Midbrain (tissue), 1 donor: Measurements from ENCODE around the gene HMGXB4.

Experiments
- DNase-seq: peaks from one replicate; lab custom pipeline; 2025; lab: John Stamatoyannopoulos, UW

Gene HMGXB4

DNA sequence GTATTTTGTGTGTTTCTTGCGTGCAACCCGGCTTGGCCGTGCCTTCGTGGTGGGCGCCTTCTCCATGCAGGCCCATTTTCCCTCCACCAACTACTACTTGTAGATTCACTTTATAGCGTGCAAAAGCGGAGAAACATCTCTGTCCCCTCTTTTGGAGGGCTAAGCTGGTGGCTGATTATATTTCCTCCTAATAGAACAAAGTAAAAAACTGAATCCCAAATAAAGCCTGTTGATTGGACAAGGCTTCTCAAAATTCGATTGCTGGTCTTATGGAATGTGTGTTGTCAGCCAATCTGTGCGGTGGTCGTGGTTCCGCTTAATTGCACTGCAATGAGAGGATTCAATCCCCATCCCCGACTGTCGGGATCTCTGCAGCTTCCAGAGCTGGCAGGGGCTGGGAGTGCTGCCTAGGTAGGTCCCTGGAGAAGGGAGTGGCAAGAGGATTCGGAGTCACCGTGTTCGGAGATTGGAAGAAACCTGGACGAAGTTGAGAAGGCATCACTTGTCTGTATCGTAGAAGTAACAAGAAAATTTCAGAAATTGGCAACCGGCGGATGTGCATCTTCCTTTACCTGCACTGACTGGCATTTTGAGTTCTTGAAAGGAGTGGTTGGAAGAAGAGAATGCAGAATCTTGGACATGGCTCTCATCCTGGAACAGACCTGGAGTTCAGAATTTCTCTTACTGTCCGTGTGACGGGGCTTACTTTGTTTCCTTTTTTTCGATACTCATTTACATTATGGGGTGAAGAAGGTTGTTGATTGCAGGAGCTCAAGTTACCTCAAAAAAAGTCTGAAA lies 1.1 kb downstream of the HMGXB4 start:
- DNase-seq = no peak

DNA sequence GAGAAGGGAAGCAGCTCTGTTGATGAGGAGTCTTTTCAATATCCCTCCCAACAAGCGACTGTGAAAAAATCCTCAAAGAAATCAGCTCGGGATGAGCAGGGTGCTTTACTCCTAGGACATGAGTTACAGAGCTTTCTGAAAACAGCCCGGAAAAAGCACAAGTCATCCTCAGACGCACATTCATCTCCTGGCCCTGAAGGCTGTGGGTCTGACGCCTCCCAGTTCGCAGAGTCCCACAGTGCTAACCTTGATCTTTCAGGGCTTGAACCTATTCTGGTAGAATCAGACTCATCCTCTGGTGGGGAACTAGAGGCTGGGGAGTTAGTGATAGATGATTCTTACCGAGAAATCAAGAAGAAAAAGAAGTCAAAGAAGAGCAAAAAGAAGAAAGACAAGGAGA lies 7.7 kb downstream of the HMGXB4 start:
- no peak for DNase-seq

DNA sequence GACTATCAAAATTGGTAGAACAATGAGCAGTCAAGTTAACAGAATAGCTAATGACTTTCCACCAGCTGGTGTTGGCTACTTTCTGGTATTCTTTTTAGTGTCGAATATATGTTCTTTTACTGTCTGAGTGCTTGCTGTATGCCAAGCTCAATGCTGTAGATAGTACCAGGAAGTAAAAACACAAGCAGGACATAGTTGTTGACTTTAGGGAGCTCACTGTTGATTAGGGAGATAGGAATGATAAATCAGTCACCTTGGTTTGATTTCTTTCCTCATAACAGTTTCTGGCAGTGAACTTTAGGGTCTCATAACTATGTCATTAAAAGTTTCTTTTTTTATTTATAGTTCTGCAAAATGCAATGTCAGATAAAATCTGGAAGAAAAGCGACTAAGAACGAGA lies 9.0 kb downstream of the HMGXB4 start:
- DNase-seq = no peak

DNA sequence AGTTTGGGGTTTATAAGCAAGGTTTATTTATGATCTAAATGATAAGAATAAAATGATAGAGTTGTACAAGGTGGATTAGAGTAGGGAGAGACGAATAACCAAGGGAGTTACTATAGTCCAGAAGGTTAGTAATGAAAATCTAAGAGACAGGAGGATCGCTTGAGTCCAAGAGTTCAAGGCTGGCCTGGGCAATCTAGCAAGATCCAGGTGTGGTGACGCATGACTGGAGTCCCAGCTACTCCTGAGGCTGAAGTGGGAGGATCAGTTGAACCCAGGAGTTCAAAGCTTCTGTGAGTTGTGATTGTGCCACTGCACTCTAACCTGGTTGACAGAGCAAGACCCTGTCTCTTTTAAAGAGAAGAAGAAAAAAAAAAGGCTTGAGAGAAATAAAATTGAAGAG lies 12.3 kb downstream of the HMGXB4 start:
- DNase-seq = no peak

- no peak for DNase-seq
Measured at GRCh38 chr22:35274154-35274871, 17.0 kb downstream of the HMGXB4 start.

DNA sequence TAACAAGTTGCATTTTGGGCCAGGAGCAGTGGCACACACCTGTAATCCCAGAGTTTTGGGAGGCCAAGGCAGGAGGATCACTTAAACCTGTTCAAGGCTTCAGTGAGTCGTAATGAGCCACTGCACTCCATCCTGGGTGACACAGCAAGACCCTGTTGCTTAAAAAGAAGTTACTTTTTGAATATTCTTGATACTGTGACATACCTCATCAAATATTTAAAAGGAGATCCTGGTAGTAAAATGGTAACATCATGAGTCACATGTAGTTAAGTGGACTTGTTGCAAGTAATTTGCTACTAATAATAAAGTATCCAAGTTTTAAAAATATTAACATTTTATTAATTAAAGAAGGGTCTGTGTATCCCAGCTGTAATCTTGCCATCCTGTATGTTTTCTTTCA lies 18.3 kb downstream of the HMGXB4 start:
- DNase-seq = no peak

- DNase-seq = no peak
Measured at GRCh38 chr22:35276019-35276418, 18.7 kb downstream of the HMGXB4 start.

GRCh38 chr22:35288116-35288515 lies 30.8 kb downstream of the HMGXB4 start:
- no peak for DNase-seq

GRCh38 chr22:35292786-35293185 lies 35.5 kb downstream of the HMGXB4 start:
- no peak for DNase-seq

DNA sequence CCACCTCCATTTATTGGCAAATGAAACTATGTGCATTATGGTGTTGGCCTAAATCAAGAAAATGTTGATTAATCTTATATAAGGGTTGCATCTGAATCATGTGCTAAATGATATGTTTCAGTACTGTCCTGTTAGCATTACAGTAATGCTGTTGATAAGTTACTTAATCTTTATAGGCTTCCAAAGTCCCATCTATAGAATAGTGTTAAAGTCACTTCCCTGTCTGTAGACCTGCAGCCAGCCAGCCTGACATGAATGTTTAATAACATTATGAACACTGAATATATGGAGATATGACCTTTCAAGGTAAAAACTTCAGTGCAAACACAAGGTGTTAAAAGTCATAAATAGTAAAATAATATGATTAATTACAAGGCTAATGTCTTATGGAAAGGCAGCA lies 38.8 kb downstream of the HMGXB4 start:
- no peak for DNase-seq

DNA sequence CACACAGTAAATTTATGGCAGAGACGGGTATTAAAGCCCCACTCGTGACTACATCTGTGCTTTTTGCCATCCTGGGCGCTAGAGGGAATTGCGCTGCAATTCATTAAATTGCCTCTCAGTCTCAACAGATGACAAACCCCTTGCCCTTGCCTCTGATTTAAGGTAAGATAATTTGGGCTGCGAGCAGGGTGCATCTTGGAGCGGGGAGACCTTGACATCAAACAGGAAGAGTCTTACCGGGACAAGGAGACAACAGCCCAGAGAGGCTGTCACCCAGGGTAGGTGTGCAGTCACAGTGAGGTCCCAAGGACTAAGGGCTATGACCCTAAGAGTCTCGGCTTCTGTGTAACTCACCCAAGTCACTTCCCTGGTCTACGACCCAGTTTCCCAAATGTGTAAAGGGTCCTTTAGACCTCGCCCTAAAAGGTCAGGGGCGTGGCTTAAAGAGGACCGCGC lies 42.0 kb downstream of the HMGXB4 start:
- DNase-seq = no peak

GRCh38 chr22:35299673-35300499 lies 42.6 kb downstream of the HMGXB4 start, which contains the start of gene TOM1:
Gene TOM1, plus strand, starts transcription at chr22:35299894. Its CDS starts 35 bp downstream, at chr22:35299929.
- peak; percentile 97 for DNase-seq

GRCh38 chr22:35301372-35301874 lies 44.1 kb downstream of the HMGXB4 start:
- DNase-seq = no peak

GRCh38 chr22:35303029-35303624 lies 45.8 kb downstream of the HMGXB4 start:
- DNase-seq = no peak

GRCh38 chr22:35305525-35306070 lies 48.3 kb downstream of the HMGXB4 start:
- no peak for DNase-seq

DNA sequence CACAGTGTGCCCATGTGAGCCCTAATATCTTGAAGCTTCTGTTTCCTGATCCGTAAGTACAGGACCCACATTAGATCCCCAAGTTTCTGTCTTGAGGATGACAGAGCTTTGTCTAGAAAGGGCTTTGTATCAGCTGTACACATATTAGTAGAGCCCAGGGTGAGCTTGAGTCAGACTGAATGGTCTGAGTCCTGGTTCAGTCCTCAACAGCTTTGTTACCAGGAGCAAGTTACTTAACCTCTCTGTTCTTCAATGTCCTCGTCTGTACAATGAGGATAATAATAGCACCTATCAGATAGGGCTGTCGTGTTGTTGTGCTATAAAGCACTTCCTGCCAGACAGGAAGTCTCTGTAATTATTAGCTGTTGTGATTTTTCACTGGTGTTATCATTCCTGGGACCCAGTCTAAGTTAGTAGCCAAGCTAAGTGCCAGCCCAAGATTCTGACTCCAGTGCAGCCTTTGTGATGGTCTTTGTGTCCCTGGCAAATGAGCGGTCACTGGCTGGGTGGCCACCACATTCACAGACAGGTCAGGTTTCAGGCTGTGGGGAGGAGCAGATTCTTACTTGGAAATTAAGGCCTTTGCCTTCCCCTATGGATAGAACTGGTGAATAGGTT lies 49.2 kb downstream of the HMGXB4 start:
- DNase-seq = no peak

GRCh38 chr22:35307372-35307771 lies 50.1 kb downstream of the HMGXB4 start:
- no peak for DNase-seq

- DNase-seq = no peak
Measured at GRCh38 chr22:35307892-35308291, 50.6 kb downstream of the HMGXB4 start.

DNA sequence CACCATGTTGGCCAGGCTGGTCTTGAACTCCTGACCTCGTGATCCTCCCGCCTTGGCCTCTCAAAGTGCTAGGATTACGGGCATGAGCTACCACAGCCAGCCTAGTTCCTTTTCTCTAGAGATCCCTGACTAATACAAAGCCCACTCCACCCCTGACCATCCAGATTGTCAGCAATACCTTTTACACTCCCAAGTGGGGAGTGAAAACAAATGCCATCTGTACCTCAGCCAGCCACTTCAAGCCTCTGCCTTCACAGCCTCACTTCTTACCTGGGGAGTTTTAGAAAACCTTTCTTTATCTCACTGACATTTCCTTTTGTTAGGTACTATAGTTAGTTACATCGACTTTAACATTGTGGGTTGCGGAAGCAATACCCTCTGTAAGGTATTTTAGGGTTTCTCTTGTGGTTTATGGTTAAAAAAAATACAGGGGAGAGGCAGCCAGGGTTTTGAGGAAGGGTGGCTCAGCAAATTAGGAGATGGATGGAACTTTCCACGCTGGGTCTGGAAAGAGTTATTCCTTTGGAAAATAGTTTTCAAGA lies 51.3 kb downstream of the HMGXB4 start:
- DNase-seq = no peak
